Measurements from ENCODE around the gene RNF144A.

RNF144A gene

GRCh38 chr2:7018282-7018701 is 101.1 kb downstream of the RNF144A start:
- in situ Hi-C loops (cut with MboI; ENCODE audit: low sequenced_read_pairs): no loop called here

- in situ Hi-C loops (cut with MboI; ENCODE audit: low sequenced_read_pairs): no loop called here
These were observed 101.6 kb downstream of the RNF144A start for GRCh38 chr2:7018767-7019166.

DNA sequence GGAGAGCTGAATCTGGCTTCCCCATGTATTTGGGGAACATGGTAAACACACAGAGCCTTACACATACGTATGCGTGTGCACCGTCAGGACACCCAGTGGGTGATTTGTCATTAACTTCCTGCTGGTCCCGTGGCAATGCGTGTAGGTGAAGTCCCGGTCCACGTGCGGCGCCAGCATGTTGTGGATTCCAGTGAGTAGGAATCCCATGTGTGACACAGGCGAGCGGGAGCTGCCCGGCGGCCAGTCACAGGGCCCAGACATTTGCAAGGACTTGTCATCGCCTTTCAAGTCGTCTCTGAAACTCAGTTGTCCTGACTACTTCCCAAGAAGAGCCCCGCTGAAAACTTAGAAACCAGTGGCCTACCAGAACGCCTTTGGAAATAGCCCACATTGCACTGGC is 102.0 kb downstream of the RNF144A start:
- in situ Hi-C loops (cut with MboI; ENCODE audit: low sequenced_read_pairs): no loop called here

- in situ Hi-C loops (cut with MboI; ENCODE audit: low sequenced_read_pairs): no loop called here
These were observed 102.8 kb downstream of the RNF144A start for GRCh38 chr2:7020059-7020458.

DNA sequence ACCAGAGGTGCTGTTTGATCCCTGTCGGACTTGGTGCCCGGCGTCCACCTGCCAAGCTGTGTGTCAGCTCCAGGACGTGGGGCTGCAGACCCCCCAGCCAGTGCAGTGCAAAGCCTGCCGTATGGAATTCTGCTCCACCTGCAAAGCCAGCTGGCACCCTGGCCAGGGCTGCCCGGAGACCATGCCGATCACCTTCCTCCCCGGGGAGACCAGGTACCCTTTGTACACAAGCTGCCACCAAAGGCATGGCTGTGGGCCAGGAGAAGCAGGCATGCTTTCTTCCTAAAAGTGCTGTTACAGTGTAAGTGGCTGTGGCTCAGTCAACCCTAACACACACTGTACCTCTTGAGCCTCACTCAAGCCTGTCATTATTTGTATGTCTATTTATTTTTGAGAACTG is 103.3 kb downstream of the RNF144A start:
- in situ Hi-C loops (cut with MboI; ENCODE audit: low sequenced_read_pairs): no loop called here

GRCh38 chr2:7020939-7021470 is 103.8 kb downstream of the RNF144A start:
- in situ Hi-C loops (cut with MboI; ENCODE audit: low sequenced_read_pairs): no loop called here

GRCh38 chr2:7022492-7023385 is 105.5 kb downstream of the RNF144A start:
- in situ Hi-C loops (cut with MboI; ENCODE audit: low sequenced_read_pairs): no loop called here

DNA sequence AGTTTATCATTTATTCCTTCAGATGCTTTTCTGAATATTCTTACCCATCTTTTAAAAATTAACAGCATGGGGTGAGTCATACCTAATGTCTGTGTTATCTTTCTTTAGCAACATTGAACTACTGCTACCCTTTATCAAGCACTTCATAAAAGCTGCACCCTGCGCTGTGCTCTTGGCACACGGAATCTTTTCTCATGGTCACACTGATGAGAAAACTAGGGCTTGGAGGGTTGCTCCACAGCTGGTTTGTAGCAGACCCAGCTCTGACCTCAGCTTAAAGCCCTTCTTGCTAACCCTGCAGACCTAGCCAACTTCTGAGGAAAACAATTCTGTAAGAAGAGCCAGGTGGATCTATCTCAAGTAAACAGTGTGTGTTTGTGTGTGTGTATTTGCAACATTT is 106.3 kb downstream of the RNF144A start:
- in situ Hi-C loops (cut with MboI; ENCODE audit: low sequenced_read_pairs): no loop called here

- in situ Hi-C loops (cut with MboI; ENCODE audit: low sequenced_read_pairs): no loop called here
These were observed 107.0 kb downstream of the RNF144A start for GRCh38 chr2:7024261-7024660.

- in situ Hi-C loops (cut with MboI; ENCODE audit: low sequenced_read_pairs): no loop called here
These were observed 107.9 kb downstream of the RNF144A start for GRCh38 chr2:7025082-7025481.

DNA sequence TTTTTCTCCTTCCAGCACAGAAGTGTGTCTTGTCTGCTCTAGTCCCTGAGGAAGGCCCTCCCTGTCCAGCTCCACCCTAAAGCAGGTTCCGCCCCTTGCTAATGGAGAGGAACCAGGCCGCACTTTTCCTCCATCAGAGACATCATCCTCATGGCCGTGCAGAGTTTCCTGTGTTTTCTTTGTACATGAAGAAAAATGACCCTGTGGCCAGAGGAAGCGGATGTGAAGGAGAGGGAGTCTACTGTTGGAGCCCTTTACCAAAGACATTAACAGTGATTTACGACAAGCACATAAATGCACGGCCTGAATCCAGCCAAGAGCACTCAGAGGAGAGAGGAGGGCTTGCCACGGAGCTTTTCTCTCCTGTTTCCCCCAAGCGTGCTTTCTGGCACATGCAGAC is 109.5 kb downstream of the RNF144A start:
- in situ Hi-C loops (cut with MboI; ENCODE audit: low sequenced_read_pairs): no loop called here

GRCh38 chr2:7027411-7027810 is 110.2 kb downstream of the RNF144A start:
- in situ Hi-C loops (cut with MboI; ENCODE audit: low sequenced_read_pairs): no loop called here

DNA sequence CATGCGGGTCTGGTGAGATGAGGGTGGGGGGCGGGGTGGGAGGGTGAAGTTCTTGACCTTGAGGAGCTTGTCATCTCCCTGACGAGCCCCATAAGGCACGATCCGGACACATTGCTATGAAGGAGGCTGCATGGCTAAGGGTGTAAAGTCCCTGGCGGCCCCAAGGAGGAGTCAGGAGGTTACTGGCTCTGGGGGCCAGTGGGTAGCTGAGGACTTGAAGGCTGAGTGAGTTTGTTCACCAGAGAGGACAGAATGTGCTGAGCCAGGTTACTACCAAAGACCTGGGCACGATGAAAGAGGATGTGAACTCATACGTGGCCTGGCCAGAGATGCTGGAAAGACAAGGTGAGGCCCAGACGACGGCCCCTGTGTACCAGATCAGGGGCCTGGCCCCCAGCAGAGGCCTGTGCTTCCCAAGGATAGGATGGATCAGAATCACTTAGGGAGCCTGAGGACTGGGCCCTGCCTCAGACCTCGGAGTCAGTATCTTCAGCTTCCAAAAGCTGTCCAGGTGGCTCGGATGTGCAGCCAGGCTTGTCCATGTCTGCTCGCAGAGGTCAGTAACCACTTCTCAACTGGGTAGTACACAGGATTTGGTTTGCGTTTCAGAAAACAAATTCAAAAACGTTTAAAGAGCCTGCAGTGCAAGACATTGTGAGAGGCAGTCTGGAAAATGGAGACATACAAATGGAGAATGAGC is 110.9 kb downstream of the RNF144A start:
- in situ Hi-C loops (cut with MboI; ENCODE audit: low sequenced_read_pairs): no loop called here

GRCh38 chr2:7028846-7029245 is 111.6 kb downstream of the RNF144A start:
- in situ Hi-C loops (cut with MboI; ENCODE audit: low sequenced_read_pairs): no loop called here

GRCh38 chr2:7029291-7030059 is 112.3 kb downstream of the RNF144A start:
- in situ Hi-C loops (cut with MboI; ENCODE audit: low sequenced_read_pairs): no loop called here

DNA sequence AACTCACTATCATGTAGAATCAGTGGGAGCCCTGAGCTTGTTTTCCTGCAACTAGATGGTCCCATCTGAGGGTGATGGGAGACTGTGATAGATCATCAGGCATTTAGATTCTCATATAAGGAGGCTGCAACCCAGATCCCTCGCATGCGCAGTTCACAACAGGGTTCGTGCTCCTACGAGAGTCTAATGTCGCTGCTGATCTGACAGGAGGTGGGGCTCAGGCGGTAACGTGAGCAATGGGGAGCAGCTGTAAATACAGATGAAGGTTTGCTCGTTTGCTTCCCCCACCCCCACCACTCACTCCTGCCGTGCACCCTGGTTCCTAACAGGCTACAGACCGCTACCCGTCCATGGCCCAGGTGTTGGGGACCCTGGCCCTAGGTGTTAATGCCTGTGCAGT is 113.6 kb downstream of the RNF144A start:
- in situ Hi-C loops (cut with MboI; ENCODE audit: low sequenced_read_pairs): no loop called here

- in situ Hi-C loops (cut with MboI; ENCODE audit: low sequenced_read_pairs): no loop called here
These were observed 114.5 kb downstream of the RNF144A start for GRCh38 chr2:7031547-7032245.

- in situ Hi-C loops (cut with MboI; ENCODE audit: low sequenced_read_pairs): no loop called here
These were observed 115.2 kb downstream of the RNF144A start for GRCh38 chr2:7032371-7032770.

GRCh38 chr2:7033136-7033960 is 116.1 kb downstream of the RNF144A start:
- in situ Hi-C loops (cut with MboI; ENCODE audit: low sequenced_read_pairs): no loop called here

DNA sequence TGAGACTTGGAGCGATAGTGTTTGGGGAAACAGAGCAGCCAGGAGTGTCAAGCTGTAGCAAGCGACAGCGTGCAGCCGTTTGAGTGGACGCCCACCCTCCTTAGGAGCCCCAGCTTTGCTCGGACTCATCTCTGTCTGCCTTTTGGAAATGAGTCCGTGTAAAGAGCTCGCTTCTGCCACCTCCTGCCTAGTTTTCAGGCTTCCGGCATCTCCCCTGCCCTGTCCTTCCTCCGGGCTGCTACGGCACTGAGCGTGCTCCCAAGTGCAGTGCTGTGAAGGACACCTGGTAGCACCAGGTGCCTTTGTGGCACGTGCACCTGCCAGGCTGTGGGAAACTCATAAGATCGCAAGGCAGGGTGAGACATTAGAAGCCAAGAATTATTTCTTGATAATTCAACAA is 117.1 kb downstream of the RNF144A start:
- in situ Hi-C loops (cut with MboI; ENCODE audit: low sequenced_read_pairs): no loop called here
